HCT116 (cell line): ENCODE results near the gene CFAP161. TPM values are rescaled to one million over a fixed set of nuclear protein-coding genes. Genes with fewer than 3 reads are reported as not detected.

Source experiments
- ATAC-seq: fragments of 200-7000 bp; cut with Tn5 transposase; 2 replicates; pipeline ENCODE4 v1.9.1; 2020; ENCODE audit warnings: mild to moderate bottlenecking, moderate library complexity
- BruUV-seq: library from RNA; stranded (reverse); fragments of 400-500 nt; replicated peaks from 2 replicates; lab custom pipeline; 2021; lab: Mats Ljungman, UMichigan
- CTCF ChIA-PET: fragments of 300-600 bp; sonication (Branson Sonifier 250); formaldehyde crosslinking; loops from one replicate; lab custom pipeline; 2021; ENCODE audit warnings: antibody characterized with exemption; lab: Charles Lee
- POLR2A ChIA-PET: fragments of 300-600, 350-600 bp; sonication (Branson Sonifier 250); formaldehyde crosslinking; loops from one replicate; lab custom pipeline; 2021; ENCODE audit warnings: antibody characterized with exemption; lab: Charles Lee
- RAD21 ChIA-PET, 2 experiments: fragments of 300-600 bp; sonication (Branson Sonifier 250); formaldehyde crosslinking; loops; one replicate each; lab custom pipeline; 2023; ENCODE audit warnings: low total read pairs in 2 of 2; ENCODE audit not compliant: uncharacterized antibody in 2 of 2, unreplicated experiment in 2 of 2, low non-redundant PET in 1 of 2; lab: Charles Lee
- DNase-seq: peaks from one replicate; pipeline ENCODE4 v3.0.0-alpha.2; 2010; ENCODE audit warnings: low read depth, low spot score
- H2AFZ ChIP-seq: fragments of 200-600 bp; shearing (Covaris generic), sonication (generic); 2 replicates; pipeline ENCODE4 v1.6.1; 2017; ENCODE audit warnings: low read depth, mixed run types, mixed read lengths, antibody characterized with exemption, low read length; ENCODE audit not compliant: poor library complexity, severe bottlenecking
- H3K27ac ChIP-seq: 2 replicates; pipeline ENCODE4 v1.5.1; 2012; ENCODE audit warnings: low read depth, low read length
- H3K27me3 ChIP-seq: fragments of 200-600 bp; sonication (generic); 2 replicates; pipeline ENCODE4 v1.6.1; 2016; ENCODE audit warnings: mixed run types, low read length, mixed read lengths; ENCODE audit not compliant: insufficient read depth
- H3K36me3 ChIP-seq, 2 experiments: fragments of 200-500 bp in 1 of 2; fragments of 200-600 bp in 1 of 2; sonication (Bioruptor generic) in 1 of 2; sonication (generic) in 1 of 2; 2 replicates each; pipeline versions ENCODE4 v1.5.1 to v1.6.1; 2014 to 2016; ENCODE audit warnings: low read length in 2 of 2, inconsistent platforms in 1 of 2, mixed read lengths in 1 of 2, mixed run types in 1 of 2; ENCODE audit not compliant: insufficient read depth in 2 of 2, control insufficient read depth in 1 of 2
- H3K4me1 ChIP-seq, 2 experiments: fragments of 200-600 bp in 1 of 2; sonication (generic) in 1 of 2; 2 replicates each; pipeline versions ENCODE4 v1.5.1 to v1.6.1; 2012 to 2017; ENCODE audit warnings: low read length in 2 of 2, inconsistent platforms in 1 of 2, mild to moderate bottlenecking in 1 of 2, mixed read lengths in 1 of 2, mixed run types in 1 of 2, moderate library complexity in 1 of 2; ENCODE audit not compliant: insufficient read depth in 2 of 2, control insufficient read depth in 1 of 2
- H3K4me2 ChIP-seq: fragments of 200-600 bp; sonication (generic); 2 replicates; pipeline ENCODE4 v1.6.1; 2017; ENCODE audit warnings: mixed run types, low read length, mixed read lengths
- H3K4me3 ChIP-seq, 2 experiments: fragments of 200-600 bp in 1 of 2; sonication (generic) in 1 of 2; replicated peaks in 1 of 2; 2 replicates each; pipeline ENCODE4 v1.5.1; 2011 to 2016; ENCODE audit warnings: low read length in 2 of 2, control low read depth in 1 of 2, low read depth in 1 of 2, mild to moderate bottlenecking in 1 of 2, mixed read lengths in 1 of 2, mixed run types in 1 of 2
- H3K79me2 ChIP-seq: fragments of 200-600 bp; sonication (generic); 2 replicates; pipeline ENCODE4 v1.6.1; 2017; ENCODE audit warnings: mild to moderate bottlenecking, mixed run types, low read length, moderate library complexity, mixed read lengths; ENCODE audit not compliant: insufficient read depth
- H3K9ac ChIP-seq: fragments of 200-600 bp; sonication (generic); 2 replicates; pipeline ENCODE4 v1.6.1; 2016; ENCODE audit warnings: low read length, mixed read lengths
- H3K9me2 ChIP-seq: fragments of 200-600 bp; sonication (generic), shearing (Covaris generic); 2 replicates; pipeline ENCODE4 v1.6.1; 2017; ENCODE audit warnings: mixed run types, mild to moderate bottlenecking, moderate library complexity; ENCODE audit not compliant: insufficient read depth
- H3K9me3 ChIP-seq, 2 experiments: fragments of 200-500 bp in 1 of 2; fragments of 200-600 bp in 1 of 2; sonication (Bioruptor generic) in 1 of 2; sonication (generic) in 1 of 2; 2 replicates each; pipeline ENCODE4 v1.6.1; 2014 to 2017; ENCODE audit warnings: low read length in 2 of 2, mixed read lengths in 2 of 2, inconsistent platforms in 1 of 2, low read depth in 1 of 2, mild to moderate bottlenecking in 1 of 2, mixed run types in 1 of 2, moderate library complexity in 1 of 2; ENCODE audit not compliant: control insufficient read depth in 1 of 2, insufficient read depth in 1 of 2
- H4K20me1 ChIP-seq: fragments of 200-600 bp; sonication (generic), shearing (Covaris generic); 2 replicates; pipeline ENCODE4 v1.6.1; 2017; ENCODE audit warnings: mixed run types, mild to moderate bottlenecking, moderate library complexity; ENCODE audit not compliant: insufficient read depth
- ATF3 ChIP-seq: IDR thresholded peaks from 2 replicates; pipeline ENCODE4 v1.6.1; 2012
- ELF1 ChIP-seq: IDR thresholded peaks from 2 replicates; pipeline ENCODE4 v1.6.1; 2012; ENCODE audit warnings: low read depth, borderline replicate concordance
- EZH2 ChIP-seq: fragments of 200-600 bp; sonication (generic); IDR thresholded peaks from 2 replicates; pipeline ENCODE4 v1.6.1; 2017; ENCODE audit warnings: antibody characterized with exemption, mixed run types
- MAX ChIP-seq: IDR thresholded peaks from 2 replicates; pipeline ENCODE4 v1.6.1; 2012
- POLR2AphosphoS5 ChIP-seq: IDR thresholded peaks from 2 replicates; pipeline ENCODE4 v1.6.1; 2011; ENCODE audit warnings: mild to moderate bottlenecking, low read depth, low read length, moderate library complexity
- ZFX ChIP-seq: fragments of 450-650 bp; IDR thresholded peaks from 2 replicates; pipeline ENCODE4 v1.6.1; 2017
- intact Hi-C: fragments of 100-400 bp; cut with micrococcal nuclease; formaldehyde crosslinking; loops from 2 replicates; pipeline ENCODE4 v1.10.0; 2022
- total RNA-seq: library from RNA; stranded (reverse); gene quantifications from one replicate; pipeline ENCODE4 v1.2.1, GENCODE V29; 2021; ENCODE audit not compliant: unreplicated experiment

Gene CFAP161
- total RNA-seq, 1 experiment from 2014 or later = 0.15 TPM

- DNase-seq = no peak
- intact Hi-C loops = no loop called here
- no peak overlapping the region for H3K9ac ChIP-seq
- ChIA-PET CTCF (no interaction called here), RAD21 (no interaction called here), POLR2A (no interaction called here)
- no peak for TF ChIP-seq MAX
- TF ChIP-seq ELF1 = no peak
- no peak for TF ChIP-seq ZFX
- no peak for TF ChIP-seq POLR2AphosphoS5
- TF ChIP-seq EZH2 = no peak
- H3K79me2 ChIP-seq = no peaks in the 10 kb centered on the region
- H3K4me3 ChIP-seq = no peak overlapping the region
- H3K9me3 ChIP-seq = no peaks in the 10 kb centered on the region
- no TSS peak for BruUV-seq
- H3K27me3 ChIP-seq = no peaks in the 10 kb centered on the region
- no peak overlapping the region for H3K27ac ChIP-seq
- no peak for ATAC-seq
- no peaks in the 10 kb centered on the region for H4K20me1 ChIP-seq
- peaks cover 5 to 15% of the 10 kb centered on the region in 2 experiments for H3K4me1 ChIP-seq
- no peak overlapping the region for H3K4me2 ChIP-seq
- H3K9me2 ChIP-seq = no peaks in the 10 kb centered on the region
- no peaks in the 10 kb centered on the region for H3K36me3 ChIP-seq
- no peak overlapping the region for H2AFZ ChIP-seq
These were observed 46.4 kb upstream of the CFAP161 start for GRCh38 chr15:81087694-81088093.

- Histone ChIP-seq H3K4me3 (no peak overlapping the region), H3K9me2 (no peaks in the 10 kb centered on the region), H3K27ac (no peak overlapping the region), H3K9me3 (no peaks in the 10 kb centered on the region), H4K20me1 (no peaks in the 10 kb centered on the region), H3K9ac (no peak overlapping the region), H3K27me3 (no peaks in the 10 kb centered on the region), H2AFZ (no peak overlapping the region), H3K36me3 (no peaks in the 10 kb centered on the region), H3K79me2 (no peaks in the 10 kb centered on the region), H3K4me2 (no peak overlapping the region), H3K4me1 (peaks cover 12 to 21% of the 10 kb centered on the region in 2 experiments)
- CTCF ChIA-PET = no interaction called here
- intact Hi-C loops = no loop called here
- DNase-seq (no peak), ATAC-seq (no peak)
- POLR2A ChIA-PET = no interaction called here
- TF ChIP-seq ATF3 (no peak), MAX (no peak)
- RAD21 ChIA-PET = no interaction called here
- no TSS peak for BruUV-seq
These were observed 45.5 kb upstream of the CFAP161 start for GRCh38 chr15:81088470-81089013.
